Adrenal gland (tissue), 5 donors: ENCODE results near the gene CORO2B.

Experiments
- POLR2A ChIP-seq, 2 donors: fragments of 450-650 bp; IDR thresholded peaks; one replicate each; pipeline ENCODE4 v1.6.1; 2017; ENCODE audit warnings: antibody characterized with exemption in 2 of 2, mild to moderate bottlenecking in 2 of 2, moderate library complexity in 1 of 2
- TF ChIP-seq, protein P1 (sequence below), 6 experiments: fragments of 450-650 bp in 4 of 6; fragments of 200-600 bp in 2 of 6; sonication (generic) in 1 of 6; IDR thresholded peaks; 1 replicate in 5 of 6; 2 replicates in 1 of 6; pipeline versions ENCODE4 v1.5.1 to v1.8.0; 2016 to 2021; ENCODE audit warnings: antibody characterized with exemption in 6 of 6, mild to moderate bottlenecking in 2 of 6, moderate library complexity in 1 of 6
- donor health status: DM: no; HTN: no; CAD: no.

DNA sequence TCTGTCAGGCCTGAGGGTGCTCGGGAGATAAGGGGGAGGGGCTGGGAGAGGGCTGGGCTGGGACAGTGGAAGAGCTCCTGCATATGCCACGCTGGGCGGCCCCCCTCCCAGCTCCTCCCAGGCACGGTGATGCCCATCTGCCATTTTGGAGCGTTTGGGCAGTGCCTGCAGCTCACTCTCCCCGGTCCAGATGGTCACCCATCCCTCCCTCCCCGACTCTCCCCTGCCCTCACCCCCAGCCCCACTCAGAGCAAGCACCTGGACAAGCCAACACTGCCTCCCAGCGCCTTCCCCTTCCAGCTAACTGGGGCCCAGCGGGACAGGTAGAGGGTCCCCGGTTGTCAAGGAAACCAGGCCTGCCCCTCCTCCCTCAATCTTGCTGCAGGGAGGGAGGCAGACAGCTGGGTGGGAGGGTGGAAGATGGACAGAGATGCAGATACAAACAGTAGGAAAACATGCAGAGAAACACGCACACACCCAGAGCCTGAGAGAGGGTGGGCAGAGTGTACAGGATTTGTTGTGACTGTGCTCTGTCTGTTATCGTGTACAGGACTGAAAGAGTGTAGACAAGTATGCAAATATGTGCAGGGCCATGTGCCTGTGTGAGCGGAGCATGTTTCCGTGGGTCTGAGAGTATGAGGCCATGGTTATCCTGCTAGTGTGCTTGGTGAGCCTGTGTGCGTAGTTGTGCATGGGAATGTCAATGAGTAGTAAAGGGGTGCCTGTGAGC lies 17.5 kb upstream of the CORO2B start:
- TF ChIP-seq, protein P1, sequence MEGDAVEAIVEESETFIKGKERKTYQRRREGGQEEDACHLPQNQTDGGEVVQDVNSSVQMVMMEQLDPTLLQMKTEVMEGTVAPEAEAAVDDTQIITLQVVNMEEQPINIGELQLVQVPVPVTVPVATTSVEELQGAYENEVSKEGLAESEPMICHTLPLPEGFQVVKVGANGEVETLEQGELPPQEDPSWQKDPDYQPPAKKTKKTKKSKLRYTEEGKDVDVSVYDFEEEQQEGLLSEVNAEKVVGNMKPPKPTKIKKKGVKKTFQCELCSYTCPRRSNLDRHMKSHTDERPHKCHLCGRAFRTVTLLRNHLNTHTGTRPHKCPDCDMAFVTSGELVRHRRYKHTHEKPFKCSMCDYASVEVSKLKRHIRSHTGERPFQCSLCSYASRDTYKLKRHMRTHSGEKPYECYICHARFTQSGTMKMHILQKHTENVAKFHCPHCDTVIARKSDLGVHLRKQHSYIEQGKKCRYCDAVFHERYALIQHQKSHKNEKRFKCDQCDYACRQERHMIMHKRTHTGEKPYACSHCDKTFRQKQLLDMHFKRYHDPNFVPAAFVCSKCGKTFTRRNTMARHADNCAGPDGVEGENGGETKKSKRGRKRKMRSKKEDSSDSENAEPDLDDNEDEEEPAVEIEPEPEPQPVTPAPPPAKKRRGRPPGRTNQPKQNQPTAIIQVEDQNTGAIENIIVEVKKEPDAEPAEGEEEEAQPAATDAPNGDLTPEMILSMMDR (IDR thresholded peaks at IDR 0.05): no peak
- TF ChIP-seq POLR2A (IDR thresholded peaks at IDR 0.05): no peak
